HG02571 (cell line): Measurements from ENCODE around the gene IL6ST.

Experiments used
- ATAC-seq: cut with Tn5 transposase; IDR thresholded peaks from one replicate; pipeline ENCODE4 v1.9.1; 2021; ENCODE audit warnings: mild to moderate bottlenecking, moderate library complexity; ENCODE audit not compliant: unreplicated experiment

IL6ST gene

DNA sequence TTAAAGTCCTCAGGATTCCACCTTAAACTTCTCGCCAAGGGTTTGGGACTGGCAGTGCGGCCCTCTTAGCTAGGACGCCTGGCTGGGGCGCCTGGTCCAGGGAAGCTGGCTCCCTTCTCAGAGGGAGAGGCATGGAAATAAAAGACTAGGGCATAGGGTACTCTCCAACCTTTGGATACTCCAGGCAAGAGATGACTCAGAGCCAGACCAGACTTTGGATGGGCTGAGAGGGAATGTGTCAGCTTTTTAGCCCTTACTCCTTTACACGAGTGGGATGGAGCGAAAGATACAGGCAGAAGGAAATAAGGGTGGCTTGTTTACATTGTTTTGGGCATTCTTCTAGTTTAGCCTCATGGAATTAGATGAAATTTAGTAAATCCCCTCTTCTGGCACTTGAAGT lies 95.4 kb downstream of the IL6ST start:
- ATAC-seq: no peak

DNA sequence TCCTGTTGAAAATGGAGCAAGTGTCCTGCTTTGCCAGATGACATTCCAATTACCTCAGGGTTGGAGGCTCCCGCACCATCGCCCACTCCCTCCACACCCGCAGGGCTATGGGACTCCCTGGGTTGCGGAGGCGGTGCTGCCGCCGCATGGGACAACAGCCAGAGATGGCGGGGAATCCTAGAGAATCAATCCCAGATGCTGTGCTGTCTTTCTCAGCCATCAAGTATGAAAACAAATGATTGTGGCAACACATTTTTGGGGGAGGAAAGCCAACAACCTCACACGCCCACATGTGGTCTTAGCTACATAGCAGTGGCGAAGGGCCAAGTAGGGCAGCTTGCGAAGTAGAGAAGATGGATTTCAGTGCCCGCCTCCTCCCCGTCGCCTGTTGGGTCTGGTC lies 96.9 kb downstream of the IL6ST start:
- no peak for ATAC-seq

DNA sequence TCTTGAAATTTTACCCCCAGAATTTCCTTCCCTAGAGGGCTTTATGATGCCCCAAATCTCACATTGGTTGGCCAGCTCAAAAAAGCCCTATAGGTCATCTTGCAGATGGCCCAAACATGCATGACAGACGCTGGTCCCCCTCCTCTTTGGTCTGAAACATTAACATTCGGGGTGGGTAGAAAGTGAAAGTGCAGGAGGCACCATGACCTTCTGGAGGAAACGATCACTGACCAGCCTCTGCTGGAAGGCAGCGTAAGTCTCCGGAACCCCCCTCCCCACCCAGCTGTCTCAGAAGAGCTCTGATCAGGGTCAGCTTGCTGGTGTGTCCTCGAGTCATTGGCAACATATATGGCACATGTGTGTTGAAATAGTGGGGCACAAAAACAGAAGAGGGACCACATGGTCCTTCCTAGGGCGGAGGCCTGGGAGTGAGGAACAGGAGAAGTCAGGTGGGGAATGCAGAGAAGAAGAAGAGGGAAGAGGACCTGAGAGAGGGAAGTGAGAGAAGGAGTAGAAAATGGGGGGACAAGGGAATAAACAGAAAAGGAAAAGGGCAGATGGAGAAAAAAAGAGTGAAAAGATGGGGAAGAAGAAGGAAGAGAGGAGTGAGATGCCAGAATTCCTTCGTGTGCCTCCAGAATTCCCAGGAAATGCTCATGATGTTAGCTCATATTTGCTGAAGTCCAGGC lies 97.4 kb downstream of the IL6ST start:
- ATAC-seq: no peak

DNA sequence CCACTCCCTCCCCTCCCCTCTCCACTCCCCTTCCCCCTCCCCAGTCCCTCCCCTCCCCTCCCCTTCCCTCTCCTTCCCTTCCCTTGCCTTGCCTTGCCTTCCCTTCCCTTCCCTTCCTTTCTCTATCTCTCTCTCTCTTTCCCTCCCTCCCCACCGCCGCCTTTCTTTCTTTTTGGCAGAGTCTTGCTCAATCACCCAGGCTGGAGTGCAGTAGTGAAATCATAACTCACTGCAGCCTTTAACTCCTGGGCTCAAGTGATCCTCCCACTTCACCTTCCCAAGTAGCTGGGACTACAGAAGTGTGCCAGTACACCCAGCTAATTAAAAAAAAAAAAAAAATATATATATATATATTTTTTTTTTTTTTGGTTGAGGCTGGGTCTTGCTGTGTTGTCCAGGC lies 98.1 kb downstream of the IL6ST start:
- no peak for ATAC-seq

DNA sequence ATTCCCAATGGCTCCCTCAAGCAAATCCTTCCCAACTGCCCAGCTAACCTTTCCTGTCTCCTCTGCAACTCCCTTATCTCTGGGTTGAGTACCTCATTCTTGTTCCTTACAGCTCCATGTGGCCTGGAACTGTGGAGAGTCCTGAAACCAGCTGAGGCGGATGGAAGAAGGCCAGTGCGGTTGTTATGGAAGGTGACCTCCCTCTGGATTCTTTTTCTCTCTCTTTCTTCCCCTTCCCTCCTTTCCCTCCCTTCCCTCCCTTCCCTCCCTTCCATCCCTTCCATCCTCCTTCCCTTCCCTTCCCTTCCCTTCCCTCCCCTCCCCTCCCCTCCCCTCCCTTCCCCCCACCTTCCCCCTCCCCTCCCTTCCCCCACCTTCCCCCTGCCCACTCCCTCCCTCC lies 98.5 kb downstream of the IL6ST start:
- no peak for ATAC-seq

DNA sequence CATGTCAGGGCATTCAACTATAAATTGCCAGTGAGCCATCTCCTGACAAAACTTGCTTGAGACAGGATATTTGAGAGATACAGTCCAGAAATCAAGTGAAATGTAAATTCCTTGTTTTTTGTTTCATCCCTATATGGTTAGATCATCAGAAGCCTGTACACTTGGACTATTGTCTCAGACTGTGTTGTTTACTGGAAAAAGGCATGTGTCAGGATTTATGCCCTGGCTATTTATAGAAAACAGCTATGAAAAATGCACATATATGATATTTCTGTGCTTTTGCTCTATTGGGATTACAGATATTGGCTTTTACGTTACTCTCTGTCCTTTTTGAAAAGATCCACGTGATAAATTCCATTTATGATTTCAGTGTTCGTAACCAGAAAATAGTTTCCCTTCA lies 99.4 kb downstream of the IL6ST start:
- ATAC-seq: no peak

DNA sequence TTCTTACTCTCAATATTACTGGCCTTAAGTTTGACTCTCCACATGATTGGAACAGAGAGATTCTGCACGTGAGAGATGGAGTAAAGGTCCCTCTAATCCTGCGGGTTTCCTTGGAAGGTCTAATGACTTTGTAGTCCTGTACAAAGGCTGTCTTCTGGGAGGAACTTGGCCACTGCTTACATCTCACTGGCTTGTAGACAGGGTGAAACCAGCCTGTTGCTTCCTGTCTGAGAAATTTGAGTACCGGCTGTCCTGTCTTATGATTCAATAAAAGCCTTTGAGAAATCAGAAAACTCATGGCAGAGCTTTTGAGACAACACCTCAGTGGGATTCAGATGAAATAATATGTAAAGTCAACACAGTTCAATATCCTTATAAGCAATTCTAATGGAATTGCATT lies 100.6 kb downstream of the IL6ST start:
- no peak for ATAC-seq

DNA sequence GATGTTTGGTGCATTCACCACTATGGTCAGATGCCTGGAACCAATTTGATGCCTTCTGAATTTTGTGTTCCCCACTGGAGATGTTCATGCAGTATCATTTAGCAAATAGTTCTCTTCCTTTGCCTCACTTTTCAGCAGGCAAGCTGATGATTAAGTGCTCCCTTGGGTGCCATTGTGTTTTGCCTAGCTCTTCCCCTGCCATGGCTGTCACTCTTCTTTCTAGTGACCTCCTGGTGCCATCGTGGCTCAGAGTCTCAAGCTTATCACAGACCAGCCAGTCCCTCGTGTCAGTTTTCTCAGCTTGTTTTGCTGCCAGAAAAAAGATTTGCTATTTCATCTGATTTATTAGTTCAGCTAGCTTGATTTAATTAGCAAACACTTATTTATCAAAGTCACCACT lies 102.3 kb downstream of the IL6ST start:
- no peak for ATAC-seq

DNA sequence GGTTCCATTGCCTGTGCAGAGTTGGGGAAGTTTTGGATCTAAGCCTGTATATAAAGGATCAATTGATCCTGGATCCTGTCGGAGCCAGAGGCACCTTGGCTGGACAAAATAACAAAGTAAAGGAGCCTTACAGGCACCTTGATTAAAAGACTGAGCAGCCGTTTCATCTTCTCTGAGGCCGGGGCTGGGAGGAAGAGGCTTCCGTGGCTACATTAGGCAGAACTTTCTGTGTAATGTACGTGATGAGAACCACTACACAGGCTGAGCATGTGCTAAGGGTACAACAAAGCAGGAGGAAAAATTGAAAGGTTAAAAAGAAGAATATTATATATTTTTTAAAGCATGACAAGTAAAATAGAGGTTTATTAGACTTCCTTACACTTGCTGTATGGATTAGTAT lies 106.6 kb downstream of the IL6ST start:
- no peak for ATAC-seq

DNA sequence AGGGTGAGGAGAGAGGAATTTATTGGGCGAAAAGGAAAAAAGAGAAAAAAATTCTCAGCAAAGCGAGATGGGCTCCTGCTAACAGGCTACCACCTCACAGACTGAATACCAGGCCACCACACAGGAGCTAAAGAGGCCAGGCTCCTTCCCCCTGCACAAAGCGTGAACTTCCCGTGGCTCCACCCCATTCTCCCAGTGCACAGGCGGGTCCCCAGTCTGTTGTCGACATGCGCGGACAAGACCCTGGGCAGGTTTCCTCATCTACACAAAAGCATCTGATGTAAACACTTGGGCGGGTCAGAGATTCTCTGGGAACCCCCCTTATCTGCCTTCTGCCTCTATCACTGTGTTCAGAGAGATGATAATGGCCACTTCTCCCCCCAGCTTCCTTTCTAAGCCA lies 109.4 kb downstream of the IL6ST start:
- no peak for ATAC-seq
